DMS 273 (cell line): Measurements from ENCODE around the gene ZSWIM8.
"Not testable (repeated sequence)": the region's sequence is repeated elsewhere in the genome, so short reads cannot be mapped to it uniquely, and the experiment has no call there.

Source experiments
- DNase-seq: peaks from one replicate; lab custom pipeline; 2025; ENCODE audit not compliant: unreplicated experiment; lab: John Stamatoyannopoulos, UW

Gene ZSWIM8

DNA sequence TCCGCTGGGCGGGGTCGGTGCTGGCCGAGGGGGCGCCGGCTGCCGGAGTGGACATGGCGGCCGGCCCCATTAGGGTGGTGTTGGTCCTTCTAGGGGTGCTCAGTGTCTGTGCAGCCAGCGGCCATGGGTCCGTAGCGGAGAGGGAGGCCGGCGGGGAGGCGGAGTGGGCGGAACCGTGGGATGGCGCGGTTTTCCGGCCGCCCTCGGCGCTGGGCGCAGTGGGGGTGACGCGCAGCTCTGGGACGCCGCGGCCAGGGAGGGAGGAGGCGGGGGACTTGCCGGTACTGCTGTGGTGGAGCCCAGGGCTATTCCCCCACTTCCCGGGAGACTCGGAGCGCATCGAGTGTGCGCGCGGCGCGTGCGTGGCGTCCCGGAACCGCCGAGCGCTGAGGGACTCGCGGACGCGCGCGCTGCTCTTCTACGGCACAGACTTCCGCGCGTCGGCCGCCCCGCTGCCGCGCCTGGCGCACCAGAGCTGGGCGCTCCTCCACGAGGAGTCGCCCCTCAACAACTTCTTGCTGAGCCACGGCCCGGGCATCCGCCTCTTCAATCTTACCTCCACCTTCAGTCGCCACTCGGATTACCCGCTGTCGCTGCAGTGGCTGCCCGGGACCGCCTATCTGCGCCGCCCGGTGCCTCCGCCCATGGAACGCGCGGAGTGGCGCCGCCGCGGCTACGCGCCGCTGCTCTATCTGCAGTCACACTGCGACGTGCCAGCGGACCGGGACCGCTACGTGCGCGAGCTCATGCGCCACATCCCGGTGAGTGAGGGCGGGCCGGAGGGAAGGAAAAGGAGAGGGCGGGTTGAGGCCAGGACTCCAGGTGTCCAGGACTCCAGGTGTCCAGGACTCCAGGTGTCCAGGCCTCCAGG lies 12.9 kb upstream of the ZSWIM8 start:
- DNase-seq, result peak; percentile 81

DNA sequence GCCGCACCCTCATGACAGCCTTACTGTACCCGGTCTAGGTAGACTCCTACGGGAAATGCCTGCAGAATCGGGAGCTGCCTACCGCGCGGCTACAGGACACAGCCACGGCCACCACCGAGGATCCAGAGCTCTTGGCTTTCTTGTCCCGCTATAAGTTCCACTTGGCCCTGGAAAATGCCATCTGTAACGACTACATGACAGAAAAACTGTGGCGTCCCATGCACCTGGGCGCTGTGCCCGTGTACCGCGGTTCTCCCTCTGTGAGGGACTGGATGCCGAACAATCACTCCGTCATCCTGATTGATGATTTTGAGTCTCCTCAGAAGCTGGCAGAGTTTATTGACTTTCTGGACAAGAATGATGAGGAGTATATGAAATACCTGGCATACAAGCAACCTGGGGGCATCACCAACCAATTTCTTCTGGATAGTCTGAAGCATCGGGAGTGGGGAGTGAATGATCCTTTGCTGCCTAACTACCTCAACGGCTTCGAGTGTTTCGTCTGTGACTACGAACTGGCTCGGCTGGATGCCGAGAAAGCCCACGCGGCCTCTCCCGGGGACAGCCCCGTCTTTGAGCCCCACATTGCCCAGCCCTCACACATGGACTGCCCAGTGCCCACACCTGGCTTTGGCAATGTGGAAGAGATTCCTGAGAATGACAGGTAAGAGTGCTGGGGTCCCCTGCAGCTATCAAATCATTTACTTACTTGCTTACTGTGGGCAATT lies 12.1 kb upstream of the ZSWIM8 start:
- peak; percentile 33 for DNase-seq

DNA sequence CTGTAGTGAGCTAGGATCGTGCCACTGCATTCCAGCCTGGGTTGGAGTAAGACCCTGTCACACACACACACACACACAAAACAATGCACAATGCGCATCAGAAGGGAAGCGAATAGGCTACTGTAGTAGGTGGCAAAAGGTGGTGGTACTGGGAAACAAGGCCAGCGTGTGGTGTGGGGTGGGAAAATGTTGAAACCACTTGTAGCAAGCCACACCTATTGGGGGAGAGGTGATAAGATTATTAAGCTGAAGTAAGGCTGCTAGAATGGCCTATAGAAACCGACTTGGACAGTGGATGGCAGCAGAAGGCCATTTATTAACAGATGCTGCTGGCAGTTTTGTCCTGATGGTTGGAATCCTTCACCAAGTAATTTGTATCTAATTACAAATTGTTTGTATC lies 10.8 kb upstream of the ZSWIM8 start:
- peak; percentile 65 for DNase-seq

DNA sequence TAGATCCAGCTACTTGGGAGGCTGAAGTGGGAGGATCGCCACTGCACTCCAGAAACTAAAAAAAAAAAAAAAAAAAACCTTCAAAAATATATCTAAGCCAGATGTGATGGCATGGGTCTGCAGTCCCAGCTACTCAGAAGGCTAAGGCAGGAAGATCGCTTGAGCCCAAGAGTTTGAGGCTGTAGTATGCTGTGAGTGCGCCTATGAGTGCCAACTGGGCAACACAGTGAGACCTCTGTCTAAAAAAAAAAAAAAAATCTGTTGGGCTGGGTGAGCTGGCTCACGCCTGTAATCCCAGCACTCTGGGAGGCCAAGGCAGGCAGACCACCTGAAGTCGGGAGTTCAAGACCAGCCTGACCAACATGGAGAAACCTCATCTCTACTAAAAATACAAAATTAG lies 6.4 kb upstream of the ZSWIM8 start:
- no peak for DNase-seq

DNA sequence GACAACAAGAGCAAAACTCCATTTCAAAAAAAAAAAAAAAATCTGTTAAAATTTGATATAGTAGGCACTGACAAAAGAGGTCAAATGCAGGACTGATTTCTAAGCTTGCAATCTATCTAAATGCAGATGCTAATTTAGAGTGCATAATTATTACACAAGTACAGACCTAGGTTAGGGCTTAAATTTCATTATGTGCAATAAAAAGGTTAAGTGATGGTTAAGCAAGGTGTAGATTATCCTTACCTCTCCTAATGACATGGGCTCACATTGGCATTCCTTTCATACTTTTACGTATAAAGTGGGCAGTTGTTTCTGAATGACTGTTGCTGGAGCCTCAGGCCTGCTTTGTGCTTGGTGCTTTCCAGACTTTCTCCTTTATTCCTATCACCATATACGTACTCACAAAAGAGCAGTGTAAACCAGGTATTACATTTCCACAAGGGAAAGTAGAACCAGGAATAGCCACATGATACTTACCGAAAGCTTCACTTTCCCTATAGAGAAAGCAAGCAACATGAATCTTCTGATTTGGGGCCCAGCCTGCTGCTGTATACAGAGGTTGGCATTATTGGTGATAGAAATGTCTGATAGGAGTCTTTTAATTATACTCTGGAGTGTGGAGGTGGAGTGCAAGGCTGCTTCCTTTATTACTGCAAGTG lies 5.7 kb upstream of the ZSWIM8 start:
- DNase-seq, result no peak

DNA sequence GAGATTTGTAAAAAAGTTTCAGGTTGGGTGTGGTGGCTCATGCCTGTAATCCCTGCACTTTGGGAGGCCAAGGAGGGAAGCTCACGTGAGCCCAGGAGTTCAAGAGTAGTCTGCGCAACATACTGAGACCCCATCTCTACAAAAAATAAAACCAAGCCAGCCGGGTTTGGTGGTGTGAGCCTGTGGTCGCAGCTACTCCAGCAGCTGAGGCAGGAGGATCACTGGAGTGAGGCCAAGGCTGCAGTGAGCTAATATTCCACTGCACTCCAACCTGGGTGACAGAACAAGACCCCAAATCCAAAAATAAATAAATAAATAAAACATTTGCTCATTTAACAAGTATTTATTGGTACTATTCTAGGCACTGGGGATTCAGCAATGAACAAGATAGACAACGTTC lies 5.1 kb upstream of the ZSWIM8 start:
- DNase-seq, result no peak

DNA sequence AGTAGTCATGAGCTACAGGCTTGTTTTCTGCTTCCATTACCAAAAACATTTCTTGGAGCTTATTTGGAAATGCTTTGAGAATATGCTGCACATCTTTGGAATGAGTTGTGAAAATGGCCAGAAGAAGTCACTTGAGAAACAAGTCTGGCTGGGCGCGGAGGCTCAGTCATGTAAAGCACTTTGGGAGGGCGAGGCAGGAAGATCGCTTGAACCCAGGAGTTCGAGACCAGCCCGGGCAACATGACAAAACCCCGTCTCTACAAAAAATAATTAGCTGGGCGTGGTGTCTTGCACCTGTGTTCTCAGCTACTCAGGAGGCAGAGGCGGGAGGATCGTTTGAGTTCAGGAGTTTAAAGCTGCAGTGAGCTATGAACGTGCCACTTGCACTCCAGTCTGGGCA lies 4.4 kb upstream of the ZSWIM8 start:
- no peak for DNase-seq

DNA sequence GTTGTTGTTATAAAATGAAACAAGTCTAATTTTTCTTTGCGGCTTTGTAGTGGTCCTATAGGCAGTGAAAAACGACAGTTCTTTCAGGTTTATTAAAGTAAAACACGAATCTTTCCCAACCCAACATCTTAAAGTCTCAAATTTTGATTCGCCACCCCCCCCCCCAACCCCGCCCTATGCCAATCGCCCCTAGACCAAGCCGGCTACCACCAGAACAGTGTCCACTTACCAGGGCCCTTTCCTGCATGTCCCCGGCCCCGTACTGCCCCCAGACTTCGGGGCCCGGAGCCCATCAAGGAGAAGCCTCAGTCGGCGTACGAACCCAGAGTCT lies 3.9 kb upstream of the ZSWIM8 start:
- no peak for DNase-seq

DNA sequence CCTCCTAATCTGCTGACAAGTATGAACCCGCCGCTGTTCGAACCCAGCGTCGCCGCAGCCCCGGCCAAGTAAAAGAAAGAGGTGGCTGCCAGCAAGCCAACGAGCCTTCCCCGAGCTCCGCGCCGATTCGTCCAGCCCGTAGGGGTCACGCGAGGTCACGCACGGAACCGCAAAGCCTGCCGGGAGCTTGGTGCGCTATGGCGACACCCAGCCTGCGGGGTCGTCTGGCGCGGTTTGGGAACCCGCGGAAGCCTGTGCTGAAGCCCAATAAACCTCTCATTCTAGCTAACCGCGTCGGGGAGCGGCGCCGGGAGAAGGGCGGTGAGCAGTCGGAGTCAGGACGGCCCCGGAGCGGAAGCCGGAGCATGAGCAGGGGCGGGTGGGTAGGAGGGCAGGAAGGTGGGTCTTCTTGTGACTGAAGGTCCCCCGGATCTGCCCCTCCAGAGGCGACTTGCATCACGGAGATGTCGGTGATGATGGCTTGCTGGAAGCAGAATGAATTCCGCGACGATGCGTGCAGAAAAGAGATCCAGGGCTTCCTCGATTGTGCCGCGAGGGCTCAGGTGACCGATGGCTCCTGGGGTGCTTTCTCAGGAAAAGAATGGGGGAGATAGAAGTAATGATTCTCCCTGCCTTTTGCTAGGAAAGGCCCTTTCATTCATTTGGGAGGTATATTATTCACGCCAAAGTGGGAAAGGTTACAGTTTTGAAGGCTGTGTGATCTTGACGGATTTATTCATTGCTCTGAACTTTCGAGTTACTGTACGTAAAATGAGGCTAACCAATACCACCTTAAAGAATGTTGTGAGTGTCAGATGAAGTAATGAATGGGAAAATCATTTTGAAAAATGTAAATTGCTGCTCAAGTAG lies 3.3 kb upstream of the ZSWIM8 start, which contains the start of gene CHCHD1:
Gene CHCHD1, plus strand, starts transcription at position 170 of the 870 bp plus-strand sequence. Its CDS starts 28 bp downstream, at position 198.
- peak; percentile 89 for DNase-seq

DNA sequence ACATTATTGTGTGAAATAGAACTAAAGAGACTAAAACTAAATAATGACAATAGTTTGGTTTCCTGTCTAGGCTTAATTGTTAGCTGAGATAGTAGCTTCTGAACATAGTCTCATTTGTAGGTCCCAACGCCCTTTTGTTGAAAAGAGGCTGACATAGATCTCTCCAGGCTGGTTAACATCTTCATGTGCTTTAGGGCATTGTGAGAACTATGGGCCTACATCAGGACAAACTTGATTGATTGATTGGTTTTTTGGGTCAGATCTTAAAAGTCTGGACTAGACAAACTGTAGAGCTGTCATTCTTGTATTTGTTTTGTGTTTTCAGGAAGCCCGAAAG lies 2.7 kb upstream of the ZSWIM8 start:
- no peak for DNase-seq

DNA sequence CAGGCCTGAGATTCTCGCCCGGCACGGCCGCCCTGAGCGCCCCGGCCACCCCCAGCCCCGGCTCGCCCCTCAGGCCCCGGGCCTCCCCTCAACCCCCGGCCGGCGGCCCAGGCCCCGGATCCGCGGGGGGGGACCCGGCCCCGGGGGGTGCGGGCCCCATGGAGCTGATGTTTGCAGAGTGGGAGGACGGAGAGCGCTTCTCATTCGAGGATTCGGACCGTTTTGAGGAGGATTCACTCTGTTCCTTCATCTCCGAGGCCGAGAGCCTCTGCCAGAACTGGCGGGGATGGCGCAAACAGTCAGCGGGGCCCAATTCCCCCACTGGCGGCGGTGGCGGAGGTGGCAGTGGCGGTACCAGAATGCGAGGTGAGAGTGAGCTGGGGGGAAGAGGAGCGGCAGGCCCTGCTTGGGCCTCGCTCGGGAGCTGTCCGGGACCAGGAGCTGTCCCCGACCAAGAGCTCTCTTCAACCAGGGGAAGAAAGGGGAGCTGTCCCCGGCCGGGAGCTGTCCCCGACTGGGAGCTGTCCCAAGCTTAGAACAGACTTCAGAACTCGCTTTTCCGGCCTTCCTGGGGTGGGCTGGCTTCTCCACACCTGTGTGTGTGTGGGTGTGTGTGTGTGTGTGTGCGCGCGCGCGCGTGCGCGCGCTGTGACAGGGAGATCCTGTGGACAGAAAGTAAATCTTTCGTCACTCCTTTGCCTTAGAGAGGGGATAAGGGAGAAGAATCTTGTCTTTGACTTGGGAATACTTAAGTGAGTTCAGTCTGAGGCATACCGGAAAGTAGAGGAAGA lies 510 bp downstream of the ZSWIM8 start:
- peak; percentile 41 for DNase-seq

DNA sequence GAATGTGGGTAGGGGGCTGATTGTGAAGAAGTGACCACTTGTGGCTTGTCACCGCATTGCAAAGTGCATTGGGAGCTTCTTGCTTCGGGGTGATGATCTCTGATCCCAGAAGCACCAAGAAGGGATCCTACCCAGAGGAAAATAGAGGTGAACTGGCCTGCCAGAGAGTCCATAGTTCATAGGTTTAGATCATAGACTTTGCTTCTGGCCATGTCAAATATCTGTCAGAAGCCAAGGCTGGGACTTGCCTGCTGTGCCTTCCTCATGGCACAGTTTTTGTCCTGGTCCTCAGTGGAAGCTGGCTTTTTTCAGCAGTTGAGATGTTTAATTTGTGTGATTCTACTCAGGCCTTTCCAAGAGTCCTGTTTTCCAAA lies 1.1 kb downstream of the ZSWIM8 start:
- DNase-seq, result no peak

DNA sequence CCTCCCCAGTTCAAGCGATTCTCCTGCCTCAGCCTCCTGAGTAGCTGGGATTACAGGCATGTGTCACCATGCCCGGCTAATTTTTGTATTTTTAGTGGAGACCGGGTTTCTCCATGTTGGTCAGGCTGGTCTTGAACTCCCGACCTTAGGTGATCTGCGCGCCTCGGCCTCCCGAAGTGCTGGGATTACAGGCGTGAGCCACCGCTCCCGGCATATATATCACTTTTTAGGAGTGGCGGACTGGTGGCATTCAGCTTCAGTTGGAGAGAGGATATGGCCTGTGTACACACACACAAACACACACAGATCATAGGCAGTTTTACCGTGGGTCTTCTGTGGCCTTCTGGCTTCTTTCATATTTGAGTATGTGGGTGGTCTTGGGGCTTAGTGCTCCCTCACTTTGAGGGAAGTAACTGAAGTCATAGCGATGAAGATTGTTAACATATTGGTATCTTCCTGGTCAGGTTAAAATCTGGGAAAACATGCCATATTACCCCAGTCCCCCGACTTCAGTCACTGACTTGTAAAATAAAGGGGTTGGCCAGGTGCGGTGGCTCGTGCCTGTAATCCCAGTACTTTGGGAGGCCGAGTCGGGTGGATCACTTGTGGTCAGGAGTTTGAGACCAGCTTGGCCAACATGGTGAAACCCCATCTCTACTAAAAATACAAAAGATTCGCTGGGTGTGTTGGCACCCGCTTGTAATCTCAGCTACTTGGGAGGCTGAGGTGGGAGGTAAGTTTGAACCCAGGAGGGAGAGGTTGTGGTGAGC lies 1.8 kb downstream of the ZSWIM8 start:
- not testable (repeated sequence) for DNase-seq

DNA sequence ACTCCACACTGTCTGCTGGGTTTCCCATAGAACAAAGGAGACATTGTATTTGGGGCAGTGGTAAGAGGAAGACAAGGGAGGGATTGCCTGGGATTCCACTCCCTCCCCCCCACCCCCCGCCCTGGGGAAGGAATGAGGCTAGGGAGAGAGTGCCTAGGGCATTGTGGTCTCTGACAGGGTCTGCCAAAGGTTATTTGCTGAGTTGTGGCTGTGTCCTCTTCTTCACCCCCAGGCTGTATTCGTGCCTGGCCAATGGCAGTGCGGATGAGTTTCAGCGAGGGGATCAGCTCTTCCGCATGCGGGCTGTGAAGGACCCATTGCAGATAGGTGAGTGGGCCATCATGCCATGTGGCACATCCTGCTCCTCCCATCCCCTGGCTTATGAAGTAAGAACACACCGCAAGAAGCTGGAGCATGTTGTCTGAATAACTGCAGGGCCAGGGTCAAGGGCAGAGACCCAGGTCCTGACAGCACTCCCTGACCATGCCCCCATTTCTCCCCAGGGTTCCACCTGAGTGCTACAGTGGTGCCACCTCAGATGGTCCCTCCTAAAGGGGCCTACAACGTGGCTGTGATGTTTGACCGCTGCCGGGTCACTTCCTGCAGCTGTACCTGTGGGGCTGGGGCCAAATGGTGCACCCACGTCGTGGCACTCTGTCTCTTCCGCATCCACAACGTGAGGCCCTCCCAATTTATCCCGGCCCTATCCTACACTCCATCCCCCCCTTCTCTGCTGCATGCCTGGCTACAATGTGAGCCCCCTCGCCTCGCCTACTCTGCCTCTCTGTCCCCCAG lies 3.7 kb downstream of the ZSWIM8 start:
- DNase-seq, result no peak

DNA sequence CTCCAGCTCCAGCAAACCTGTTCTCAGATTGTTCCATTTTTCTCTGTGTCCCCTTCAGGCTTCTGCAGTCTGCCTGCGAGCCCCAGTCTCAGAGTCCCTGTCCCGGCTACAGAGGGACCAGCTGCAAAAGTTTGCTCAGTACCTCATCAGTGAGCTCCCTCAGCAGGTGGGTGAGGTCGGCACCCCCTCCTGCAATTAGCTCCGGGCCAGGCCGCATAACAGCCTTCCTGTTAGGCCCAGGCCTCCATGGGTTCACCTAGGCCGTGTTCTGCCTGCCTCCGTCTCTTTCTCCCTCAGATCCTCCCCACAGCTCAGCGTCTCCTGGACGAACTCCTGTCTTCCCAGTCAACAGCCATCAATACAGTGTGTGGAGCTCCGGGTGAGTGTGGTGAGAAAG lies 4.3 kb downstream of the ZSWIM8 start:
- DNase-seq, result no peak

DNA sequence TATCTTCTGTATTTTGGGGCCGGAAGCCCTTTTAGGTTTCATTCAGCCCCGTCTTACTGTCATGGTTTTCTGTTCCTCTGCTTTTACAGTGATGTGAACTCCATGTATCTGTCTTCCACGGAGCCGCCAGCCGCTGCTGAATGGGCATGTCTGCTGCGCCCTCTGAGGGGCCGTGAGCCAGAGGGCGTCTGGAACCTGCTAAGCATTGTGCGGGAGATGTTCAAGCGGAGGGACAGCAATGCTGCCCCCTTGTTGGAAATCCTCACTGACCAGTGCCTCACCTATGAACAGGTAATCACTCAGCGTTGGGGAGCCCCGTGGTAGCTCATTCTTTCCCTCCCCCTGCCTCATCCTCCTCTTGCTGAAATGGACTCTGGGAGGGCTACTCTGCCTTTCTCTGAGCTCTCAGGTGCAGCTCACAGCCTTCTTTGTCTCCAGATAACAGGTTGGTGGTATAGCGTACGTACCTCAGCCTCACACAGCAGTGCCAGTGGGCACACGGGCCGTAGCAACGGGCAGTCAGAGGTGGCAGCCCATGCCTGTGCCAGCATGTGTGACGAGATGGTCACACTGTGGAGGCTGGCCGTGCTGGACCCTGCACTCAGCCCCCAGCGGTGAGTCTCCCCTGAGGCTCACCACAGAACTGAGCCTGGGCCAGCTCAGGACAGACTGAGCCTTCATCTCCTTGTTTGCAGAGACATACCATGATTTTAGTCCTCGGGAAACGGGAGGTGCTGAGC lies 5.7 kb downstream of the ZSWIM8 start:
- no peak for DNase-seq

DNA sequence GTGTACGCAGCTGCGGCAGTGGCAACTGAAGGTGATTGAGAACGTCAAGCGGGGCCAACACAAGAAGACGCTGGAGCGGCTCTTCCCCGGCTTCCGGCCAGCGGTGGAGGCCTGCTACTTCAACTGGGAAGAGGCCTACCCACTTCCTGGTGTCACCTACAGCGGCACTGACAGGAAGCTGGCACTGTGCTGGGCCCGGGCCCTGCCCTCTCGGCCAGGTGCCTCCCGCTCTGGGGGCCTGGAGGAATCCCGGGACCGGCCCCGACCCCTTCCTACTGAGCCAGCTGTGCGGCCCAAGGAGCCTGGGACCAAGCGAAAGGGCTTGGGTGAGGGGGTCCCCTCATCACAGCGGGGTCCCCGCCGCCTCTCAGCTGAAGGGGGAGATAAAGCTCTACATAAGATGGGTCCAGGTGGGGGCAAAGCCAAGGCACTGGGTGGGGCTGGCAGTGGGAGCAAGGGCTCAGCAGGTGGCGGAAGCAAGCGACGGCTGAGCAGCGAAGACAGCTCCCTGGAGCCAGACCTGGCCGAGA lies 6.5 kb downstream of the ZSWIM8 start:
- DNase-seq, result no peak

DNA sequence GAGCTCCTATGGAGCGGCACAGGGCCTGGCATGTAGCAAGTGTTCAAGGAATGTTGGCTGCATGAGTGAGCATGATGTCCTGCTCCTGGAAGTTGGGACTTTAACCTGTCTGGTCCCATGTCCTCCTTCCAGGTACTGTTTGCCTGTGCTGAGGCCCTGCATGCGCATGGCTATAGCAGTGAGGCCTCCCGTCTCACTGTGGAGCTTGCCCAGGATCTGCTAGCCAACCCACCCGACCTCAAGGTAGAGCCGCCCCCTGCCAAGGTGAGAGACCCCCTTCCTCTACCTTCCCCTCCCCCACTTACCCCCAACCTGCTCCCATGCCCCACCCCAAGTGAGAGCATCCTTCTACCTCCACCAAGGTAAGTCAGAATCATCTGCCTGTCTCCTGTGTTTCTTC lies 8.1 kb downstream of the ZSWIM8 start:
- DNase-seq, result no peak
